ENCODE measurements around the gene NECTIN2.
A peak's percentile ranks its signal among the peaks of the same experiment; 100 is the strongest.

Gene NECTIN2

DNA sequence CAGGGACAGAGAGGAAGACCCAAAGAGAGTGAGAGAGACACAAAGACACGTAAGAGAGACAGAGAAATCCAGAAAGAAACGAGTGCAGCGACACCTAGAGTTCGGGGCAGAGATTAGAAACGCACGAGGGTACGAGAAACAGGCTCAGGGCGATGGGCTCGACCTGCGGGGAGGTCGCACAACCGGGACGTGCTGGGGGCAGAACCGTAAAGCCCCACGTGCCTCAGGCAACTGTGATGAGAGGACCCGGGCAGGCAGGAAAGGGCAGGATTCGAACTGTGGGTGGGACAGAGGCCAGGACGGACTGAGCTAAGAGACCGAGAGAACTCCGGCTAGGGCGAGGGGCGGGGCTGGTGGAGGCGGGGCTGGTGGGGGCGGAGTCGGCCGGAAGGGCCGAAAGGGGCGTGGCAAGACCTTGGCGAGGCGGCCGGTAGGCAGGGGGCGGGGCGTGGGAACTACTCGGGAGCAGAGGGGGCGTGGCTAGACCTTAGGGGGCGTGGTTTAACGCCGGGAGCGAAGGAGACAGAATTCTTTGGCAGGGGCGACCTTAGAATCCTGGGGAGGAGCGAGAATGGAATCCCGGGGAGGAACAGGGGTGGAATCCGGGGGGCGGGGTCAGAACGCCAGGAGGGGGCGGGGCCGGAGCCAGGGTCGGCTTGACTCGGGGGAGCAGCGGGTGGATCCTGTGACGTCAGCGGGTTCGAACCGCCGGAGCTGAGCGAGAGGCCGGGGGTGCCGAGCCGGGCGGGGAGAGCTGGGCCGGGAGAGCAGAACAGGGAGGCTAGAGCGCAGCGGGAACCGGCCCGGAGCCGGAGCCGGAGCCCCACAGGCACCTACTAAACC lies at the start of gene NECTIN2:
TSS of gene NECTIN2 (plus strand) at position 686 of the 843 bp plus-strand sequence. CDS start 229 bp downstream, outside the sequence.
- peak within 1 kb of the TSS; percentile 80 for H3K4me3 Mint-ChIP-seq
- peak within 1 kb of the TSS; percentile 88 for H3K27ac Mint-ChIP-seq
- DNase-seq (ENCODE audit: low spot score in 2 of 2) = peak; percentile 93 to 96
- peaks cover 6% of the 10 kb centered on the region for H3K36me3 Mint-ChIP-seq
- peaks cover 44% of the 10 kb centered on the region for H3K4me1 Mint-ChIP-seq
- H3K9me3 Mint-ChIP-seq = no peaks in the 10 kb centered on the region
- peak; percentile 79 for ATAC-seq

DNA sequence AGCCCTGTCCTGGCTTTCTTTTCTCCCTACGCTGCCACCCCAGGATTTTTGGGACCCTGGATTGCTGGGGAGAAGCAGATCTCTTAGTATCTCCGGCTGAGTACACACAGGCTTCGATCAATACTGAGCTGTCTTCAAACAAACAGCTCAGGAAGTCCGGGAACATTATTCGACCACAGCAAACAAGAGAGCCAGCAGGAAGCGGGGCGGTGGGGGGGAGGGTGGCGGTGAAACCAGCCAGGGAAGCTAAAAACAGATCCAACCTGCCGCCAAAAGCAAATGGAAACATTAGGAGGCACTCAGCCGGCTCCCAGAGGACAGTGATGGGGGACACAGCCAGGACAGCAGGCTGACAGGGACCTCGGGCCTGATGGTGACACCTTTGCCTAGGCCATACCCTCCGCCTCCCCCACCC lies 49.4 kb upstream of the NECTIN2 start:
- peak overlapping the region; percentile 55 for H3K27ac Mint-ChIP-seq
- peaks cover 6% of the 10 kb centered on the region for H3K4me1 Mint-ChIP-seq
- H3K9me3 Mint-ChIP-seq = no peaks in the 10 kb centered on the region
- H3K4me3 Mint-ChIP-seq = no peak overlapping the region
- no peak for ATAC-seq
- DNase-seq (ENCODE audit: low spot score in 2 of 2) = no peak
- H3K36me3 Mint-ChIP-seq = no peaks in the 10 kb centered on the region

DNA sequence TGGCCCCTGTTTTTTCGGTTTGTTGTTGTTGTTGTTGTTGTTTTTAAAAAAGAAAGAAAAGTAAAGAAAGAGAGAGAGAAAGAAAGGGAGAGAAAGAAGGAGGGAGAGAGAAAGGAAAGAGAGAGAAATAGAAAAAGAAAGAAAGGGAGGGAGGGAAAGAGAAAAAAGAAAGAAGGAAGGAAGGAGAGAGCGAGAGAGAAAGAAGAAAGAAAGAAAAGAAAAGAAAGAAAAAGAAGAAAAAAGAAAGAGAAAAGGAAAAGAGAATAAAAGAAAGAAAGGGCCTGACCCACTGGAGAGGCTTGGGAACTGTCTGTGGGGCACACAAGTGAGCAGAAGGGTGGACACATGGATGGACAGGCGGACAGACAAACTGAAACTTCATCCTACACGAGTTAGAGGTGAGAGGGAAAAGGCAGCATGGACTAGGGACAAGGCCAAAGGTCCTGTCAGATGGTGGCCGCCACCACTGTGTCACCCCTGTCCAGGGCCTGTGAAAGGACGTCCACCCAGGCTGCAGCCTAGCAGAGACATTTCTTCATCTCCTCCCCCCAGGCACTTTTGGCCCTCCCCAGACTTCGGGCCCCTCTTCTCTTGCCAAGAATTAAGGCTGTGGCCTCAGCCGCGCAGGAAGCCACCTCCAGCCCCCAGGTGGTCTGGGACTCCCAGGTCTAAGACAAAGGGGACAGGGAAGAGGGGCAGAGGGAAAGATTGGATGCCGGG lies 46.3 kb upstream of the NECTIN2 start:
- H3K4me1 Mint-ChIP-seq = peaks cover 6% of the 10 kb centered on the region
- peaks cover 6% of the 10 kb centered on the region for H3K36me3 Mint-ChIP-seq
- H3K27ac Mint-ChIP-seq = no peak overlapping the region
- DNase-seq (ENCODE audit: low spot score in 2 of 2) = no peak
- H3K9me3 Mint-ChIP-seq = no peaks in the 10 kb centered on the region
- ATAC-seq = no peak
- no peak overlapping the region for H3K4me3 Mint-ChIP-seq

DNA sequence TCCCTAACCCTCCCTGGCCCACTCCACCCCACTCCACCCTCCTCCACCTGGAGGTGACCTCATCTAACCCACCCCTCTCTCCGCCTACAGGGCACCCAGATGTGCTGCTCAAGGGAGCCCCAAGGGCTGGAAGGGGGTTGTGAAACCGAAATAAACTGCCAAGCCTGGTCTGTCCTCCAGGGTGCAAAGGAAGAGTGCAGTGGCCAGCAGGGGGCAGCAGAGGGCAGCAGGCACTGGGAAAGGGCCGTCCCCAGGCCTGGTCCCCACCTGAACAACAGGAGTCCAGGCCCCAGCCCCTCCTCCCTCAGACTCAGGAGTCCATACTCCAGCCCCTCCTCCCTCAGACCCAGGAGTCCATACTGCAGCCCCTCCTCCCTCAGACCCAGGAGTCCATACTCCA lies 45.6 kb upstream of the NECTIN2 start:
- no peak overlapping the region for H3K27ac Mint-ChIP-seq
- H3K9me3 Mint-ChIP-seq = no peaks in the 10 kb centered on the region
- H3K4me3 Mint-ChIP-seq = no peak overlapping the region
- peaks cover 6% of the 10 kb centered on the region for H3K36me3 Mint-ChIP-seq
- peak; percentile 88 to 92 for DNase-seq (ENCODE audit: low spot score in 2 of 2)
- ATAC-seq = peak; percentile 92
- H3K4me1 Mint-ChIP-seq = peaks cover 6% of the 10 kb centered on the region

DNA sequence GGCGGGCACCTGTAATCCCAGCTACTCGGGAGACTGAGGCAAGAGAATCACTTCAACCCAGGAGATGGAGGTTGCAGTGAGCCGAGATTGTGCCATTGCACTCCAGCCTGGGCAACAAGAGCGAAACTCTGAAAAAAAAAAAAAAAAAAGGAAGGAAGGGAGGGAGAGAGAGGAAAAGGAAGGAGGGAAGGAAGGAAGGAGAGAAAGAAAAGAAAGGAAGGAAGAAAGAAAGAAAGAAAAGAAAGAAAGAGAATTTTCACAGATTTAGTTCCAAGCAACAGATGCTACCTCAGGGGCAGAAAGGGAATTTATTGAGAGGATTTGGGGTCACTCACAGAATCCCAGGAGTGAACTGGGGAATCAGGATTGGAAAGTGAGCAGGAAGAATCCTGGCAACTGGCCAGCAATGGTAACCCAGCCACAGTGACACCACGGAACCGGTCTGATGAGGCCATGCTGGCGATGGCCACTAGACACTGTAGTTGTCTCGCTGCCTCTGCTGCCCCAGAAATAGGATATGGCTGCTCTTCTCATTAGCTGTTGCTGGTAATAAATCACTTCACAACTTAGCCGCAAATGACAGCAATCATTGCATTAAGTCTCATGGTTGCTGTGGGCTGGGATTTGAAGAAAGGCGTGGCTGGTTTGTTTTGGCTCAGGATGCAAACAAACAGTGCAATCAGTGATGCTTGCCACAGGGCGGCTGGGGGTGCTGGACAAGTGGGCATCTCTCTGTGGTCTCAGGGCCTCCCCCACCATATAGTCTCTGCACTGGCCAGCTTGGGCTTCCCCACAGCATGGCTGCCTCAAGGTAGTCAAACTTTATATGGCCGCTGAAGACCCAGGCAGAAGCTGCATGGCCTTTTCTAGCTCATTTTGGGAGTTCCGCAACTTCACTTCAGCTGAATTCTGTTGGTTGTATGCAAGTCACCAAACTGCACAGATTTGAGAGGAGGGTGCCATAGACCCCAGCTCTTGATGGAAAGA lies 42.4 kb upstream of the NECTIN2 start:
- Mint-ChIP-seq H3K4me1 (peaks cover 11% of the 10 kb centered on the region), H3K9me3 (no peaks in the 10 kb centered on the region), H3K27ac (no peak overlapping the region), H3K4me3 (no peak overlapping the region), H3K36me3 (peaks cover 6% of the 10 kb centered on the region)
- DNase-seq (ENCODE audit: low spot score in 2 of 2) = no peak
- ATAC-seq = no peak

DNA sequence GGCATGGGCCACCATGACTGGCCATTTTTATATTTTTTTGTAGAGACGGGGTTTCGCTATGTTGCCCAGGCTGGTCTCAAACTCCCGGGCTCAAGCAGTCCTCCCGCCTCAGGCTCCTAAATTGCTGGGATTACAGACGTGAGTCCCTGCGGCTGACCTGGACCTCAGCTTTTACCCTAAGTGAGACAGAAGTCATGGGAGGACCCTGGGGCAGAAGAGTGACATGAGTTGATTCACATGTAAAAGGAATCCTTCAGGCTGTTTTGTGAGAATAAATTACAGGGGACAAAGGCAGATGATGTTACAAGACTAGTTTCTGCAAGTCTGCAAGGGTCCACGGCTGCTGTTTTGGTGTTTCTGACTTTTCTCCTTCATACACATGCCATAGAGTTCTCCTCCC lies 39.8 kb upstream of the NECTIN2 start:
- Mint-ChIP-seq H3K36me3 (peaks cover 6% of the 10 kb centered on the region), H3K4me3 (no peak overlapping the region), H3K4me1 (peaks cover 4% of the 10 kb centered on the region), H3K9me3 (no peaks in the 10 kb centered on the region), H3K27ac (no peak overlapping the region)
- DNase-seq (ENCODE audit: low spot score in 2 of 2) (no peak), ATAC-seq (no peak)

DNA sequence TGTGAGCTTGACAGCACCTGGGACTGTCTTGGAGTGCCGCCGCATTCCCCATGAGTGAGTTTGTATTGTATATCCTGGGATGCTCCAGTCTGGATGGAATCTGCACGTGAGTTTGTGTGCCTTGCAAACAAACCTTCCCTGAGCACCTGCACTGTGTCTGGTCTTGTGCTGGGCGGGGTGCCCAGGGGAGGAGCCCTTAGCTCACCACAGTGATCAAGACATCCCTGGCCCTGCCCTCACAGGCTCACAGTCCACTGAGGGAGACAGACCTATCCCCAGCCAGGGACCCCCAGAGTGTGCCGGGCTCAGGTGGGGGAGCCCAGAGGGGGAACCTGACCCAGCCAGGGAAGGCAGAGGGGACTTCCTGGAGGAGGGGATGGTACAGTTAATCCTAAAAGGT lies 38.9 kb upstream of the NECTIN2 start:
- ATAC-seq (peak; percentile 34), DNase-seq (ENCODE audit: low spot score in 2 of 2) (no peak)
- Mint-ChIP-seq H3K4me1 (peaks cover 4% of the 10 kb centered on the region), H3K9me3 (no peaks in the 10 kb centered on the region), H3K36me3 (peaks cover 6% of the 10 kb centered on the region), H3K4me3 (no peak overlapping the region), H3K27ac (no peak overlapping the region)

DNA sequence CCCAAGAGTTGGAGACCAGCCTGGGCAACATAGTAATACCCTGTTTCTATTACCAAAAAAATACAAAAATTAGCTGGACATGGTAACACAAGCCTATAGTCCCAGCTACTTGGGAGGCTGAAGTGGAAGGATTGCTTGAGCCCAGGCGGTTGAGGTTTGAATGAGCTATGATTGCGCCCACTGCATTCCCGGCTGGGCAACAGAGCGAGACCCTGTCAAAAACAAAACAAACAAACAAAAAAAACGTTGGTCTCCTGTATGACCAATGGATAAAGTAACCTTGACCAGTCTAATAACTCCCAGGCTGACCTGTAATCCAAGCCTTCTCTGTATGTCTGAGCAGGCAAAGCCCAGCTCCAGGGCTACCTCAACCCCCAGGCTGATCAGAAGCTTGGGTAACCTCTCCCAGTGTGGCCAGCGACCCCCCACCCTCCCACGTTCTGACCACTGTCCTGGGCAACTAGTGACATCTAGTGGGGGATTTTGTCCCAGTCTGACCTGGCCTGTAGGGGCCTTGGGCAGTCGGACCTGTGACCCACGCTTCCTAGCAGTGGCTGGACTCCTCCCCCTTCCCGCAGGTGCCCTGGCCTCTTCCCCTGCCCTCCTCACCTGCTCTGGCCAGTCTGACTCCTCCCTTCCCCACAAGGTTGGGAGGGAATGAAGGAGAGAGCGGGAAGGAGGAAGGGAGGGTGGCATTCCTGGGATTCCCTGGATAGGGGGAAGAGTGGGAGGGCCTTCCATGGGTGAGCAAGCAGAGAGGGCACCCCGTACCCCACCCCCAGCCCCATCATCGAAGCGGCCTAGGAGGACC lies 38.2 kb upstream of the NECTIN2 start:
- Mint-ChIP-seq H3K9me3 (no peaks in the 10 kb centered on the region), H3K27ac (no peak overlapping the region), H3K36me3 (peaks cover 6% of the 10 kb centered on the region), H3K4me1 (peaks cover 4% of the 10 kb centered on the region), H3K4me3 (no peak overlapping the region)
- ATAC-seq (no peak), DNase-seq (ENCODE audit: low spot score in 2 of 2) (no peak)

DNA sequence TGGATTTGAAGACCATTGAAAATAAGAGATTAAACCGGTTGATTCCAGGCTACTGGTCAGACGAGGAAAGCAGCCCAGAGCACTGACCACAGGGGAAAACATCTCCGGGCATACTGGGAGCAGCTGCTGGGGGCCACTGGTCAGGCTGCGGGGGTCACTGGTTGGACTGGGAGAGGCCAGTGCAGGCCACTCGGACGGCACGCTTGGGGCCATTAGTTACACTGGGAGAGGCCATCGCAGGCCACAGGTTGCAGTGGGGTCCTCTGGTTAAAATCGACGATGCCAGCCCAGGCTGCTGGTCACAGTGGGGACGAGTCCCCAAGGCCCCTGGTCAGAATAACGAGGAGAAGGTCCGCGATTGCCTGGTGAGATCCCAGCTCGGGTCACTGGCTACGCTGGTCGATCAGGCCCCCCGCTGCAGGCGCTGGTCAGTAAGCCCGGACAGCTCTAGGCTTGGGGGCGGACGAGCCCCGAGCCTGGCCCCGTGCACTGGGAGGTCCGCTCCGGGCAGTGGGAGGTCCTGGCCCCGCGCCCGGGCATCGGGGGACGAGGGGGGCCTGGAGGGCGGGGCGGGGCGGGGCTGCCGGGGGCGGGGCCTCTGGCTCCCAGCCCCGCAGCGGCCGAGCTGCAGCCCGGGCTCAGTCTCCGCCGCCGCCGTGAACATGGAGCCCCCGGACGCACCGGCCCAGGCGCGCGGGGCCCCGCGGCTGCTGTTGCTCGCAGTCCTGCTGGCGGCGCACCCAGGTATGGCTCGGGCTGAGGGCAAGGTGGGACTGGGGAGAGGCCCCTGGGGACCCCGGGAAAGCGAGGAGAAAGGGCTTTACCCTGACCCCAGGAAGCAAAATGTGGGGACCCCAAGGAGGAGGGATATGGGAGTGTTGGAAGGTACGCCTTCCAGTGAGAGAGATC lies 37.4 kb upstream of the NECTIN2 start, which contains the start of gene BCAM:
TSS of gene BCAM (plus strand) at position 641 of the 909 bp plus-strand sequence. CDS start at position 663, 22 bp downstream.
- Mint-ChIP-seq H3K9me3 (no peaks in the 10 kb centered on the region), H3K4me3 (no peak within 1 kb of the TSS), H3K36me3 (peaks cover under 1% of the 10 kb centered on the region), H3K4me1 (peaks cover 4% of the 10 kb centered on the region), H3K27ac (no peak within 1 kb of the TSS)
- DNase-seq (ENCODE audit: low spot score in 2 of 2) (no peak), ATAC-seq (peak; percentile 19)

DNA sequence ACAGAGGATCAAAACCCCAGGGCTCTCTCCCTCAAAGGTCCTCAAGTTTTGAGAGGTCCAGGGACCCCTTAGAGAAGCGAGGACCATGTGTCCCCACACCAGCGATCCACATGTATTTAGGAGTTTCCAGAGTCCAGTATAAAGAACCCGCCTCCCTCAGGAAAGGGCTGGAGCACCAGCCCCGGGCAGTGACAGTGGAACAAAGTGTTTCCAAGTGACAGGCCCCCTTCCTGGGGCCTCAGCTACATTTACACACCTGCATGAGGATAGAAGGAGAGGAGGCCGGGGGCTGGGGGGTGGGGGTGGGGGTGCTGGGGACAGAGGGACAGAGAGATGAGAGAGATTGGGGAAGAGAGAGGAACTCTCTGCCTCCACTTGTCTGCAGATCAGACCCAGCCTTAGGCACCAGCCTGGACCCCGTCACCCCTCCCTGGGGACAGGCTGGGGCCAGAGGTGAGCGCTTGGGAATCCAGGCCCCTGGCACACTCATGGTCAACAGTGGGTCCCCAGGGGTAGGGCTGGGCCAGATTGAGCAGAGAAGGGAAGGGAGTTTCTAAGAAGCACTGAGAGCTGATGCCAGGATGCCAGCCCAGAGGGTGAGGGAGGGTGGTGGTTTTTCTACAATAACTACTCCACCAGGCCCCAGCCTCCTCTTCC lies 36.4 kb upstream of the NECTIN2 start:
- Mint-ChIP-seq H3K36me3 (no peaks in the 10 kb centered on the region), H3K4me3 (no peak overlapping the region), H3K9me3 (no peaks in the 10 kb centered on the region), H3K27ac (no peak overlapping the region), H3K4me1 (peaks cover 4% of the 10 kb centered on the region)
- no peak for DNase-seq (ENCODE audit: low spot score in 2 of 2)
- ATAC-seq = no peak

DNA sequence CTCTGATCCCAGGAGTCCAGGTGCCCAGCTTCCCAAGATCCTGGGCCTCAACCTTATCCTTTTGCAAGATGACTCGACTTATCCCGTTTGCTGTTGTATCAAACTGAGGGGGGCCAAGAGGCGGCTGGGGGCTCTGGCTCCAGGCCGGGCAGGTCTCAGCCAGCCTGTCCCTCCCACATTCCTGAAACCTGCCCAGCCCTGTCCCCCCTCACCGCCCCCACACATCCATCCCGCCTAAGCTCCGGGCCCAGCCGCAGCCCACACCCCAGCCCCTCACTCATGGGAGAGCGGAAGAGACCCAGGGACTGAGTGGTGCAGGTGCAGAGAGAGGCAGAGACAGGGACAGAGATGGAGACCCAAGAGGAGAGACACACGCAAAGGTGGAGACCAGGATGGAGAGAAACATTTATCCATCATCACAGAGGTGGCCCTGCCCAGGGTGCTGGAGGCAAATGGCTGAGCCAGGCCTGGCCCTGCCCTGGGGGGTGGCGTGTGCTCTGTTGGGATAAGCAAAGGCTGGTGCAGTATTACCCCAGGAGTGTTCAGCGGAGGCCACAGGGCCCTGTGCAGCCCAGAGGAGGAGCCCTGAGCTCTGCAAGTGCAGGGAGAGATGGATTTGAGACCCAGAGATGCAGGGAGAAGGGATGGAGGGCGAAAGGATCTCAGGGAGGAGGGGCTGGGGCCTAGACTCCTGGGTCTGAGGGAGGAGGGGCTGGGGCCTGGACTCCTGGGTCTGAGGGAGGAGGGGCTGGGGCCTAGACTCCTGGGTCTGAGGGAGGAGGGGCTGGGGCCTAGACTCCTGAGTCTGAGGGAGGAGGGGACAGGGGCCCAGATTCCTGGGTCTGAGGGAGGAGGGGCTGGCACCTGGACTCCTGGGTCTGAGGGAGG lies 35.6 kb upstream of the NECTIN2 start:
- DNase-seq (ENCODE audit: low spot score in 2 of 2) (no peak), ATAC-seq (no peak)
- no peak overlapping the region for H3K4me3 Mint-ChIP-seq
- H3K36me3 Mint-ChIP-seq = no peaks in the 10 kb centered on the region
- no peak overlapping the region for H3K27ac Mint-ChIP-seq
- H3K9me3 Mint-ChIP-seq = no peaks in the 10 kb centered on the region
- H3K4me1 Mint-ChIP-seq = peaks cover 4% of the 10 kb centered on the region

DNA sequence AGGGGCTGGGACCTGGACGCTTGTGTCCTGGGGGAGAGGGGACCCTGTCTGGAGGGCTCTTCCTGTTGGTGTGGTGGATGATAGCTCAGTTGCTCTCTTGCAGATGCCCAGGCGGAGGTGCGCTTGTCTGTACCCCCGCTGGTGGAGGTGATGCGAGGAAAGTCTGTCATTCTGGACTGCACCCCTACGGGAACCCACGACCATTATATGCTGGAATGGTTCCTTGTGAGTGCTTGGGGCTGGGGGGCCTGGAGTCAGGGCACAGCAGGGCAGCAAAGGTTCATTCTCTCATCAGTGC lies 35.0 kb upstream of the NECTIN2 start:
- DNase-seq (ENCODE audit: low spot score in 2 of 2) (no peak), ATAC-seq (no peak)
- H3K4me3 Mint-ChIP-seq = no peak overlapping the region
- no peaks in the 10 kb centered on the region for H3K9me3 Mint-ChIP-seq
- H3K4me1 Mint-ChIP-seq = peaks cover 4% of the 10 kb centered on the region
- H3K36me3 Mint-ChIP-seq = no peaks in the 10 kb centered on the region
- H3K27ac Mint-ChIP-seq = no peak overlapping the region

Measured in stimulated activated effector memory CD8-positive, alpha-beta T cell treated with anti-CD3 and anti-CD28 coated beads, Interleukin-12 subunit alpha, Interleukin-12 subunit beta, amount 100 ng/mL, for 72 hours (primary cell).